C4-2B (cell line): ENCODE measurements around the gene DHX58.

ENCODE experiments used
- H3K27ac ChIP-seq: fragments of 450-650 bp; 2 replicates; pipeline ENCODE4 v1.5.1; 2017
- CTCF ChIP-seq: fragments of 450-650 bp; conservative IDR thresholded peaks from 2 replicates; pipeline ENCODE4 v1.5.1; 2017; ENCODE audit warnings: mild to moderate bottlenecking
- ZFX ChIP-seq: fragments of 450-650 bp; IDR thresholded peaks from 2 replicates; pipeline ENCODE4 v1.6.1; 2017

DHX58 gene

GRCh38 chr17:42119301-42119700 lies 6.8 kb upstream of the DHX58 start:
- H3K27ac ChIP-seq: no peak overlapping the region
- TF ChIP-seq ZFX (no peak), CTCF (no peak)

GRCh38 chr17:42118545-42118944 lies 6.0 kb upstream of the DHX58 start:
- no peak overlapping the region for H3K27ac ChIP-seq
- TF ChIP-seq CTCF (no peak; the same call in 1 of the 2 replicates), ZFX (no peak)

GRCh38 chr17:42118126-42118510 lies 5.6 kb upstream of the DHX58 start:
- TF ChIP-seq CTCF: no peak
- TF ChIP-seq ZFX: no peak

GRCh38 chr17:42117397-42118125 lies 5.0 kb upstream of the DHX58 start:
- no peak overlapping the region for H3K27ac ChIP-seq
- no peak for TF ChIP-seq CTCF

More at GRCh38 chr17:42118126-42118510, 5.6 kb upstream of the DHX58 start:
- H3K27ac ChIP-seq: no peak overlapping the region

- no peak overlapping the region for H3K27ac ChIP-seq
Measured at GRCh38 chr17:42116705-42117396, 4.3 kb upstream of the DHX58 start.

GRCh38 chr17:42114118-42114517 lies 1.6 kb upstream of the DHX58 start:
- no peak overlapping the region for H3K27ac ChIP-seq
- no peak for TF ChIP-seq CTCF

More at GRCh38 chr17:42116705-42117396, 4.3 kb upstream of the DHX58 start:
- TF ChIP-seq ZFX: no peak
- peak; percentile 89 for TF ChIP-seq CTCF

- TF ChIP-seq CTCF: no peak
- no peak for TF ChIP-seq ZFX
- H3K27ac ChIP-seq: peak overlapping the region; percentile 48
Measured at GRCh38 chr17:42113293-42114069, 967 bp upstream of the DHX58 start.
